Caco-2 (cell line): Measurements from ENCODE around the gene RFLNA. TPM values are rescaled to one million over a fixed set of nuclear protein-coding genes. Genes with fewer than 3 reads are reported as not detected.
A peak's percentile ranks its signal among the peaks of the same experiment; 100 is the strongest.

Source experiments
- BruUV-seq: library from RNA; stranded (reverse); fragments of 400-500 nt; replicated peaks from 2 replicates; lab custom pipeline; 2021; lab: Mats Ljungman, UMichigan
- CTCF ChIA-PET: fragments of 300-600 bp; sonication (Branson Sonifier 250); formaldehyde crosslinking; loops from one replicate; lab custom pipeline; 2022; ENCODE audit warnings: antibody characterized with exemption; lab: Charles Lee
- POLR2A ChIA-PET: fragments of 300-600 bp; sonication (Branson Sonifier 250); formaldehyde crosslinking; loops from one replicate; lab custom pipeline; 2022; ENCODE audit warnings: antibody characterized with exemption; lab: Charles Lee
- DNase-seq, 2 experiments: peaks; one replicate each; pipeline versions ENCODE4 v3.0.0 to v3.0.0-alpha.2; 2020 to 2022
- H3K27me3 ChIP-seq: replicated peaks from 2 replicates; pipeline ENCODE4 v1.6.0; 2011; ENCODE audit warnings: low read length; ENCODE audit not compliant: control insufficient read depth, insufficient read depth
- H3K36me3 ChIP-seq: 2 replicates; pipeline ENCODE4 v1.5.1; 2011; ENCODE audit warnings: low read length; ENCODE audit not compliant: control insufficient read depth, insufficient read depth
- H3K4me1 ChIP-seq: fragments of 250-450 bp; sonication (Bioruptor Pico); 2 replicates; pipeline ENCODE4 v1.5.1; 2020; ENCODE audit warnings: mild to moderate bottlenecking
- H3K4me3 ChIP-seq: 2 replicates; pipeline ENCODE4 v1.5.1; 2011; ENCODE audit warnings: low read depth, mild to moderate bottlenecking, control low read depth, low read length
- H3K9me3 ChIP-seq: fragments of 250-450 bp; sonication (Bioruptor Pico); 2 replicates; pipeline ENCODE4 v1.5.1; 2020; ENCODE audit warnings: mild to moderate bottlenecking, moderate library complexity
- H3K27ac Mint-ChIP-seq: one replicate; pipeline ENCODE4 v1.8.0; 2022; ENCODE audit warnings: mixed read lengths; ENCODE audit not compliant: unreplicated experiment
- H3K27me3 Mint-ChIP-seq: one replicate; pipeline ENCODE4 v1.8.0; 2022; ENCODE audit warnings: mixed read lengths; ENCODE audit not compliant: insufficient read depth, unreplicated experiment
- H3K36me3 Mint-ChIP-seq: one replicate; pipeline ENCODE4 v1.8.0; 2022; ENCODE audit warnings: mild to moderate bottlenecking, mixed read lengths; ENCODE audit not compliant: insufficient read depth, unreplicated experiment
- H3K4me1 Mint-ChIP-seq: one replicate; pipeline ENCODE4 v1.8.0; 2022; ENCODE audit warnings: low read depth, mixed read lengths; ENCODE audit not compliant: unreplicated experiment
- H3K4me3 Mint-ChIP-seq: one replicate; pipeline ENCODE4 v1.8.0; 2022; ENCODE audit warnings: mild to moderate bottlenecking, moderate library complexity, mixed read lengths; ENCODE audit not compliant: unreplicated experiment
- H3K9me3 Mint-ChIP-seq: one replicate; pipeline ENCODE4 v1.8.0; 2022; ENCODE audit warnings: mixed read lengths; ENCODE audit not compliant: unreplicated experiment
- intact Hi-C: fragments of 100-400 bp; cut with micrococcal nuclease; formaldehyde crosslinking; loops from one replicate; pipeline ENCODE4 v1.10.0; 2022; ENCODE audit not compliant: unreplicated experiment
- total RNA-seq: library from RNA; stranded (reverse); gene quantifications from 2 replicates; pipeline ENCODE4 v1.2.3, GENCODE V29; 2022
- TF ChIP-seq, protein P1 (sequence below), 2 experiments: fragments of 200-600 bp in 1 of 2; IDR thresholded peaks; 1 replicate in 1 of 2; 2 replicates in 1 of 2; pipeline versions ENCODE4 v1.5.1 to v1.8.0; 2011 to 2022; ENCODE audit warnings: antibody characterized with exemption in 1 of 2, control low read depth in 1 of 2, inconsistent platforms in 1 of 2, low read depth in 1 of 2, low read length in 1 of 2, mild to moderate bottlenecking in 1 of 2, moderate library complexity in 1 of 2; ENCODE audit not compliant: insufficient read depth in 1 of 2, severe bottlenecking in 1 of 2, unreplicated experiment in 1 of 2

Gene RFLNA
- total RNA-seq, 1 experiment from 2014 or later = 15.4 TPM

GRCh38 chr12:124351422-124351821 lies 56.5 kb downstream of the RFLNA start:
- POLR2A ChIA-PET = no interaction called here

GRCh38 chr12:124352257-124352656 lies 57.4 kb downstream of the RFLNA start:
- H3K4me3 Mint-ChIP-seq = no peak overlapping the region
- H3K27ac Mint-ChIP-seq = no peak overlapping the region
- DNase-seq = no peak
- no peaks in the 10 kb centered on the region for H3K9me3 ChIP-seq
- no peaks in the 10 kb centered on the region for H3K4me1 Mint-ChIP-seq
- H3K27me3 ChIP-seq = no peaks in the 10 kb centered on the region
- BruUV-seq = no TSS peak
- H3K36me3 Mint-ChIP-seq = peaks cover 47% of the 10 kb centered on the region
- no peaks in the 10 kb centered on the region; the same call in 1 of the 2 replicates for H3K4me1 ChIP-seq
- TF ChIP-seq, protein P1, sequence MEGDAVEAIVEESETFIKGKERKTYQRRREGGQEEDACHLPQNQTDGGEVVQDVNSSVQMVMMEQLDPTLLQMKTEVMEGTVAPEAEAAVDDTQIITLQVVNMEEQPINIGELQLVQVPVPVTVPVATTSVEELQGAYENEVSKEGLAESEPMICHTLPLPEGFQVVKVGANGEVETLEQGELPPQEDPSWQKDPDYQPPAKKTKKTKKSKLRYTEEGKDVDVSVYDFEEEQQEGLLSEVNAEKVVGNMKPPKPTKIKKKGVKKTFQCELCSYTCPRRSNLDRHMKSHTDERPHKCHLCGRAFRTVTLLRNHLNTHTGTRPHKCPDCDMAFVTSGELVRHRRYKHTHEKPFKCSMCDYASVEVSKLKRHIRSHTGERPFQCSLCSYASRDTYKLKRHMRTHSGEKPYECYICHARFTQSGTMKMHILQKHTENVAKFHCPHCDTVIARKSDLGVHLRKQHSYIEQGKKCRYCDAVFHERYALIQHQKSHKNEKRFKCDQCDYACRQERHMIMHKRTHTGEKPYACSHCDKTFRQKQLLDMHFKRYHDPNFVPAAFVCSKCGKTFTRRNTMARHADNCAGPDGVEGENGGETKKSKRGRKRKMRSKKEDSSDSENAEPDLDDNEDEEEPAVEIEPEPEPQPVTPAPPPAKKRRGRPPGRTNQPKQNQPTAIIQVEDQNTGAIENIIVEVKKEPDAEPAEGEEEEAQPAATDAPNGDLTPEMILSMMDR (IDR thresholded peaks at IDR 0.05; ENCODE audit: insufficient read depth in 1 of 2, low read depth in 1 of 2, low read length in 1 of 2, severe bottlenecking in 1 of 2, unreplicated experiment in 1 of 2) = no peak
- ChIA-PET CTCF (no interaction called here), POLR2A (no interaction called here)
- H3K9me3 Mint-ChIP-seq = no peaks in the 10 kb centered on the region
- intact Hi-C loops = no loop called here
- H3K4me3 ChIP-seq = no peak overlapping the region
- H3K36me3 ChIP-seq = peaks cover 3% of the 10 kb centered on the region
- no peaks in the 10 kb centered on the region for H3K27me3 Mint-ChIP-seq

More at GRCh38 chr12:124351422-124351821, 56.5 kb downstream of the RFLNA start:
- TF ChIP-seq, protein P1 (IDR thresholded peaks at IDR 0.05; ENCODE audit: insufficient read depth in 1 of 2, low read depth in 1 of 2, low read length in 1 of 2, severe bottlenecking in 1 of 2, unreplicated experiment in 1 of 2) = no peak
- H3K9me3 ChIP-seq = no peaks in the 10 kb centered on the region
- Mint-ChIP-seq H3K27me3 (no peaks in the 10 kb centered on the region), H3K27ac (no peak overlapping the region), H3K36me3 (peaks cover 47% of the 10 kb centered on the region), H3K4me3 (no peak overlapping the region), H3K9me3 (no peaks in the 10 kb centered on the region), H3K4me1 (no peaks in the 10 kb centered on the region)
- no peaks in the 10 kb centered on the region for H3K27me3 ChIP-seq
- H3K36me3 ChIP-seq = peaks cover 3% of the 10 kb centered on the region
- BruUV-seq = no TSS peak
- H3K4me1 ChIP-seq = no peaks in the 10 kb centered on the region; the same call in 1 of the 2 replicates
- H3K4me3 ChIP-seq = no peak overlapping the region
- no peak for DNase-seq
- CTCF ChIA-PET = no interaction called here
- intact Hi-C loops = no loop called here

GRCh38 chr12:124352839-124353238 lies 57.9 kb downstream of the RFLNA start:
- no peak overlapping the region for H3K4me3 ChIP-seq
- TF ChIP-seq, protein P1 (IDR thresholded peaks at IDR 0.05; ENCODE audit: insufficient read depth in 1 of 2, low read depth in 1 of 2, low read length in 1 of 2, severe bottlenecking in 1 of 2, unreplicated experiment in 1 of 2) = no peak
- no peaks in the 10 kb centered on the region for H3K9me3 Mint-ChIP-seq
- ChIA-PET POLR2A (no interaction called here), CTCF (no interaction called here)
- DNase-seq = peak in 1 of 2 experiments; percentile 73
- H3K4me1 ChIP-seq = no peaks in the 10 kb centered on the region; the same call in 1 of the 2 replicates
- no peaks in the 10 kb centered on the region for H3K27me3 ChIP-seq
- no peak overlapping the region for H3K4me3 Mint-ChIP-seq
- no peaks in the 10 kb centered on the region; the same call in none of the 2 replicates for H3K36me3 ChIP-seq
- no peaks in the 10 kb centered on the region for H3K4me1 Mint-ChIP-seq
- peaks cover 47% of the 10 kb centered on the region for H3K36me3 Mint-ChIP-seq
- no peak overlapping the region for H3K27ac Mint-ChIP-seq
- no peaks in the 10 kb centered on the region for H3K27me3 Mint-ChIP-seq
- intact Hi-C loops = no loop called here
- BruUV-seq = no TSS peak
- H3K9me3 ChIP-seq = no peaks in the 10 kb centered on the region
